Fibroblast of the aortic adventitia (primary cell): ENCODE data around the gene PLEKHO2. TPM values are rescaled to one million over a fixed set of nuclear protein-coding genes. Genes with fewer than 3 reads are reported as not detected.
A peak's percentile ranks its signal among the peaks of the same experiment; 100 is the strongest.

Experiments
- DNase-seq: peaks from one replicate; pipeline ENCODE4 v3.0.0-alpha.2; 2010; ENCODE audit warnings: low read depth
- H3K4me3 ChIP-seq: 2 replicates; pipeline ENCODE4 v1.5.1; 2011; ENCODE audit warnings: low read depth, mild to moderate bottlenecking, control low read depth, low read length, moderate library complexity
- CTCF ChIP-seq: IDR thresholded peaks from 2 replicates; pipeline ENCODE4 v1.5.1; 2011; ENCODE audit warnings: mild to moderate bottlenecking, low read length, control low read depth, inconsistent platforms; ENCODE audit not compliant: insufficient read depth
- total RNA-seq: library from RNA; depleted of rRNA; stranded (reverse); fragments of >200 nt; gene quantifications from 2 replicates; pipeline ENCODE4 v1.2.3, GENCODE V29; 2012; ENCODE audit warnings: low replicate concordance

PLEKHO2 gene
- total RNA-seq, 1 donor = 21.8 TPM

- TF ChIP-seq CTCF = no peak
- no peak for DNase-seq
Observed at GRCh38 chr15:64878705-64879104, 37.0 kb downstream of the PLEKHO2 start.

DNA sequence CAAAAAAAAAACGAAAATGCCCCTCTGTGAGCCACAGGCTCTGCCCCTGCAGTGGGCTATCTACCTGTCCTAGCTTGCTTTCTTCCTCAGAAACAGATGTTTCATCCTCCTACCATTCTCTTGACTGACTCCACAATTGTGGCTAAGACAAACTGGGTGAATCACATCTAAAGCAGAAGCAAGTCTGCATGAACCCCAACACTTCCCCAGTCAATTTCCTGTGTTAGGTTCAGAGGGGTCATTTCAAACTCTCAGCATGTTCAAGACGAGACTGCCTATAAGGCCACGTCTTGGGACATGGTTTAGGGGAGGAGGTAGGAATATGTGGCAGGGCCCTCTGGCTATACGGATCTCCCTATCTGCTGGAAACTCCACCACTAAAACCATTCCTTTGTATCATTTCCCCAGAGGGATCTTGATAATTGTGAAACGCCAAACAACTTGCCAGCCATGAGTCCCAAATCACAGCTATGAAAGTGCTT lies 41.4 kb downstream of the PLEKHO2 start:
- no peak for TF ChIP-seq CTCF
- no peak overlapping the region for H3K4me3 ChIP-seq
- DNase-seq = peak; percentile 69

More at GRCh38 chr15:64878705-64879104, 37.0 kb downstream of the PLEKHO2 start:
- H3K4me3 ChIP-seq = no peak overlapping the region

DNA sequence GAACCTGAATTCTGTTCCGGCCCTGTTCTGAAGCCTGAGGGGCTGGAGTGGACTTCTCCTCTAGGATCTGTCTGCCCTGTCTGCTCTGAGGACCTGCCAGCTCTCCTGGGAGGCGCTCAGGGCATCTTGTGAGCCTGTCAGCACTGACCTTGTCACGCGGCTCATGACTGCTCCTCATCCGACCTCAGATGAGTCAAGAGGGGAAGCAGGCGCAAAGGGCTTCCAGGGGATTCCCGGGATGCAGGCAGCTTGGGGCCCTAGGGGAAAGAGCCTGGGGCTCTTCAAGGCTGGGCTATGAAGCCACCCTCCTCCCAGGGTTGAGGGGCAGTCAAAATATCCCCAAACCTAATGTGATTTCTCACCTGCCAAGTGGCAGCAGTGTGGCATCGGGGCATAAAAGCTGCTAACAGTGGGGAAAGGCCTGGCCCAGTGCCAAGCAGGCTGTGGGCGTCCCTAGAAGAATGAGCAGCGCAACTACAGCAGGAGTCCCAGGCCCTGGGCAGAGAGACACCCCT lies 42.3 kb downstream of the PLEKHO2 start:
- H3K4me3 ChIP-seq = no peak overlapping the region
- peak; percentile 85 for DNase-seq
- TF ChIP-seq CTCF = no peak

DNA sequence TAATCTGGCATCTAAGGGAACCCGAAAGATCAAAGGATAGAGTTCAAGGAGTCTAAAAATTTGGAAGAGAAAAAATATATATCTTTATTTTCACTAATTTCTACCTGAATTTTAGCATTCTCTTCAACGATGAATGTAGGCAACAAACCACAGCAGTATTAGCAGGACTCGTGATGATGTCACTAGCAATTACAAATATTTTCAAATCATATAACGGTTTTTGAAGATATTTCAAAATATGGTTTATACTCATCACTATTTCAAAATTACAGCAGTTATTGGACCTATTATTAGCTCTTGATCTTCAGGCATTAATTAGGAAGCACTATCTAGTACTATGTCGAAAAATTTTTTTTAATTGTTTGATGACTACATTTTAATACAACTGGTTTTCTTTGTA lies 43.0 kb downstream of the PLEKHO2 start:
- no peak for TF ChIP-seq CTCF
- no peak overlapping the region for H3K4me3 ChIP-seq
- DNase-seq = no peak

DNA sequence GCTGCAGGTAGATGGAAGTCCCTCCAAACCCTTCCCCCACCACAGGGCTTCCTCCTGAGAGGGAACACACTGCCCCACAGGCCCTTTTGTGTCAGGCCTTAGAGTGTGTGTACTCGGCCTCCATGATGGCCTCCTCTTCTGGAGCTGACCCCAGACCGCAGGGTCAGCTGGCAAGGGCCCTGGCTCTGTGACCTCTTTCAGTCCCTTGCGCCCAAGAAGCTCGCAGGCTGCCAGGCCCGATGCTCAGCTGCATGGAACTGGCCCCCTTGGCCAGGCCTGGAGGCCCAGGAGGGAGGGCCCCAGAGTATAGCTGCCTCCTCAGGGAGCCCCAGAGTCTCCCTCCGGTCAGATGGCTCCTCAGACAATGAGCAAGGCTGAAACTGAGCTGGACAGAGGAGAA lies 46.6 kb downstream of the PLEKHO2 start:
- no peak for DNase-seq
- no peak for TF ChIP-seq CTCF
- no peak overlapping the region for H3K4me3 ChIP-seq

- DNase-seq = no peak
- TF ChIP-seq CTCF = no peak
- no peak overlapping the region for H3K4me3 ChIP-seq
Observed at GRCh38 chr15:64891561-64891960, 49.8 kb downstream of the PLEKHO2 start.

DNA sequence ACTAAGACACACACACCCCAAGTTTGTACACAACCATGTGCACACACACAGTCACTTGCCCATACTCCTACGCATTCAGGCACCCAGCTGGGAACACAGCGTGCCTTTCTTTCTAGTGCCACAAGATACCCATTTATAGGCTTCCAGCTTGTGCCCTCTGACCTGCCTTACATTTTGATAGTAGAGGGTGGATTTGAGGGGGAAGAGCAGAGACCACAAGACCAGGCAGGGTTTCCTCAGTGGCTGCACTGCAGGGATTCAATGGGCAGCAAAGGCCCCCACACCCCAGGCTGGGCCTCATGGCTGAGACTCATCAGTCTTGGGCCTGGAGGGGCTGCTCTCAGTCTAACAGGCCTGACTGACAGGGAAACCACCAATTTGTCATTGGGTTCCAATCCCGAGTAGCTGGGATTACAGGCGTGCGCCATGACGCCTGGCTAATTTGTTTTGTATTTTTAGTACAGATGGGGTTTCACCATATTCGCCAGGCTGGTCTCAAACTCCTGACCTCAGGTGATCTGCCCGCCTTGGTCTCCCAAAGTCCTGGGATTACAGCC lies 51.2 kb downstream of the PLEKHO2 start:
- TF ChIP-seq CTCF = no peak
- DNase-seq = no peak
- no peak overlapping the region for H3K4me3 ChIP-seq
